HG03280 (cell line): ENCODE data around the gene MYRIP.
"Not testable (repeated sequence)": the region's sequence is repeated elsewhere in the genome, so short reads cannot be mapped to it uniquely, and the experiment has no call there.

Experiments used
- ATAC-seq: cut with Tn5 transposase; IDR thresholded peaks from one replicate; pipeline ENCODE4 v1.9.1; 2021; ENCODE audit warnings: mild to moderate bottlenecking, moderate library complexity; ENCODE audit not compliant: unreplicated experiment

MYRIP gene

GRCh38 chr3:40118091-40118490 lies 308.7 kb downstream of the MYRIP start:
- ATAC-seq: no peak

DNA sequence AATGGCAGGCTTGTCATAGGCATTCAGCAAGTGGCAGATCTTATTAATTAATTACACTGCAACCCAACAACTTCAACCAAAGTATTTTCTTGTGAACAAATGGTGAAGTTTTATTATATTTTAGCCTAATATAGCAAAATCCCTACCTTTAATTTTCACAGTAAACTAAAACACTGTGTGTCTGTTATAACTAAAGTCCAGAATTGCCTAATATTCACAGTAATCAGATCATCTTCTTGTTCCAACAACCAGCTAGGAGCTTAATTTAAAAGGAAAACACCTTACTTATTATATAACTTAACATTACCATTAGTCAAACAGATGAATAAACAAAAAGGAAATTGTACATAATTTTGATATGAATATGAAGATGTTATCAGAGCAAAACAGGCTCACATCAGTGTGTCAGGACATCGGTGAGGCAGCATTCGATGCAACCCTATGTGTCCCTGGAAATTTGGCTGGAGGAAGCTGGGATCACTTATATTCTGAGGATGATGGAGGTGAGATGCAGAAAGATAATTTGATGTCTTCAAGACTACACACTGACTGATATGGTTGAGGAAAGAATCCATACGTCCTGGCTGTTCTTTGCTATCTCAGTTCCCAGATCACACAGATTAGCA lies 310.8 kb downstream of the MYRIP start:
- no peak for ATAC-seq

DNA sequence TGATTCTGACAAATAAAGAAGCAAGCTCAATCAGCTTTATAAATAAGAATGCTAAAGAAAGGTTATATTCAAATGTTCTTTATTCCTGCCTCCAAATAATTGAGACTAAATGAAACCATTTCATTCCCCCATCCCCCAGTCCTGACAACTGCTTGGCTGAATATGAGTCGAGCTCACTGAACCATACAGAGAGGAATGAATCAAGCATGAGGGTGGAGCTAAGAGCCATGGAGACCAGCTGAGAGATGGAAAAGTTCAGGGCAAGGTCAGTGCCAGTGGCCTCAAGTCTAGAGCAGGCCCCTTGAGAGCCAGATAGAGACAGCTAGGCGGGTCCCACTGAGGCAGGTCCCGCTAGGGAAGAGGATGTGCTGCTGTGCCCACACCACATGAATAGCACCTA lies 311.4 kb downstream of the MYRIP start:
- no peak for ATAC-seq

GRCh38 chr3:40124918-40125317 lies 315.5 kb downstream of the MYRIP start:
- ATAC-seq: no peak

- ATAC-seq: no peak
Observed at GRCh38 chr3:40128166-40128565, 318.8 kb downstream of the MYRIP start.

- no peak for ATAC-seq
Observed at GRCh38 chr3:40129510-40129909, 320.1 kb downstream of the MYRIP start.

DNA sequence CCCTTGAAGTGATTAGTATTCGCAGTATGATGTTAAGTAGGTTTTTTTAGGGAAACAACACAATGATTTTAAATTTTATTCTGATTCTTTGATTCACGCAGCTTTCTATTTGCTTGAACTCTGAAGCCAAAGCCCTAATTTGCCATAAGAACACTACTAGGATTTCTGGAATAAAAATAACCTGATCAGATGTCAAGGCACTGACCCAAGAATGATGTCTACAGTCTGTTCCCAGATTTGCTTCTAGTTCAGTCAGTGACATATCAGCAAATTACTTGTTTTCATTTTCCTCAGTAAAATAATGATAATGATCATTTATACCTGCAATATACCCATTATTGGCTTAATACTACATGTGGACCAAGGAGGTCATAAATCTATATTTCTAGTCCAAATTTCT lies 320.6 kb downstream of the MYRIP start:
- ATAC-seq: no peak

DNA sequence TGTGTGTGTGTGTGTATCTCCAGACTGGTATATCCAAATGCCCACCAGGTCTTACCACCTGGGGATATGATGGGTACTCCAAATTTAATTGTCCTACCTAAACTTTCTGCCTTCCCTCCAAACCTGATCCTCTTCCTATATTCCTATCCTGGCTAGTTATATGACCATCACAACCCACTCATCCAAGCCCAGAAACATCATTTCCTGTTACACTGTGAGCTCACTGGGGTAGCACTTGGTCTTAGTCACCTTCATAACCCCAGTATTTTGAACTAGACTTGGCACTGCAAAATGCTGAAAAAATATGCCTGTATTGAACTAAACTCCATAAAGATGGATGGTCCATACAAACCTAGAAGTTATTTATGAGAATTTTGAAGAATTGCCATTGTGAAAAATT lies 321.3 kb downstream of the MYRIP start:
- no peak for ATAC-seq

- not testable (repeated sequence) for ATAC-seq
Observed at GRCh38 chr3:40133886-40134575, 324.6 kb downstream of the MYRIP start.

GRCh38 chr3:40137591-40138295 lies 328.3 kb downstream of the MYRIP start:
- no peak for ATAC-seq

DNA sequence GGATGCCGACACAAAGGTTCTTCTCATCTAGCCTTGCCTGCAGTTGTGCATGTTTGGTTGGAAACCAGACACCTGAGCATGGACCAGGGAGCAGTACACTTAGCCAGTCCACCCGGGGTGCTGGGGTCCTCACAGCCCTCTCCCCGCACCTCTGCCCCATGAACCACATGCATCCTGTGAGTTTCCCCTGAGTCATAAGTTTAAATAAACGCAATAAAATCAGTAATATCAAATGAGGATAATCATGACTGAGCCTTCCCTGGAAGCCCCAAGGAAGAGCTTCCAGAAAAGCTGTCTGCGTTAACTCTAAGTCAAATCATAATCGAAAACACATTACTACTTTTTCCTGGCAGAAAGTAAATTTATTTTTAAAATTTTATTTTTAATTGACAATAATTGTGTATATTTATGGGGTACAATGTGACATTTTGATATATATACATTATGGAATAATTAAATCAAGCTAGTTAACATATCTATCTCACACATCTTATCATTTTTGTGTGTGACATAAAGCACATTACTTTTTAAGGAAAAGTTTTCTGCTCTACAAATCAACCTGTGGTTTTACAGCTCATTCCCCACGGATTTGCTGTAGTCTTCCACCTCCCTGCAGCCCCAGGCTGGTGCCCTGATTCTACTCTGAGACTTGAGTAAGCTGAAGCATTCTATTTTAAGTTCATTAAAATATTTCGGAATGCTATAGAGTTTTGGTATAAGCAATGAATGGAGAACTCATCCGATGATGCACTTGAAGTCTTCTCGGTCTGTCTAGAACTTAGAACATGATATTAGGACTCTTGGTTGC lies 334.1 kb downstream of the MYRIP start:
- ATAC-seq: no peak

DNA sequence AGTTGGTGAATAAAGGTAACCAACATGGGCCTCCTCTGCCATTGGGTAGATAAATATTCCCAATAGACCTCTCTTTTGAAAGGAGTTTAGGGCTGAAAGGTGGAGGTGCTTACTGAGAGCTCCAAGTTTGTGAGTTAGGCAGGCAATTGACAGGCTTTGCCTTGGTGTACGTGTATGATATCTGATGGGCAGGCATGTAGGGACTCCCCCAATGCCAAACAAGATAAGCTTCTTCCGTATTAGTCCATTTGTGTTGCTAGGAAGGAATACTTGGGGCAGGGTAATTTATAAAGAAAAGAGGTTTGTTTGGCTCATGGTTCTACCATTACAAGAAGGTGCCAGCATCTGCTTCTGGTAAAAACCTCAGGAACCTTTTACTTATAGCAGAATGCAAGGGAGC lies 339.4 kb downstream of the MYRIP start:
- no peak for ATAC-seq

- no peak for ATAC-seq
Observed at GRCh38 chr3:40152482-40153133, 343.2 kb downstream of the MYRIP start.

DNA sequence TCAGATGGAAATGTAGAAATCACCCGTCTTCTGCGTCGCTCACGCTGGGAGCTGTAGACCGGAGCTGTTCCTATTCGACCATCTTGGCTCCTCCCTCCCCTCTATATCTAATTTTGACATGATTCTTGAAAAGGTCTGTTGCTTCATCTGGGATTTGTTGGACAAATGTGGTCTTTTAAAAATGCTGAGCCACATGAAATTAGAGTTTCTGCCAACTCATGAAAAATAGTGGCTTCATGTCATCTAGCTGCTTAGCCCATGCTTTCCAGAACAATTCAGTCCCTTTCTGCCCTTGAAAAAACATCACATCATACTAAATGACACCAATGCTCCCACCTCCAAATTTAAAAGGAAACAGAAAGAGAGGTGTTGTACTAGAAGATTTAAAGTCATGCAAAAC lies 351.5 kb downstream of the MYRIP start:
- no peak for ATAC-seq

DNA sequence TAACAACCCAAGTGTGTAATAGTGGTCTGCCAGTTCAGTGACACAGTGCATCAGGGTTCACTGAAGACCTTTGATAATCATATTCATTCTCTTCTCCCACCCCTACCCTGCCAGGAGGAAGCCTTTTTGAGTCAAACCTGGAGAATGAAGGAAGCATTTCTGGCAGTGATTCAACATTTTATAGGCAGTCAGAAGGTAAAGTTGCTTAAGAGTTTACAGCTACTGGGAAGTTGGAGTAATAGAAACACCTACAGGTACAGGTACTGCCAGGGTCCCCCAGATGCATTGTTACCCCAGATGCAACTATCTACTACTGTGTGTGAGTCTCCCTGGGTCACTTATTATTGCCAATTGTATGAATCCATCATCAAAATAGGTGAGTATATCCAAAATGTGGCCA lies 353.2 kb downstream of the MYRIP start:
- ATAC-seq: no peak

- ATAC-seq: no peak
Observed at GRCh38 chr3:40166997-40167396, 357.6 kb downstream of the MYRIP start.

GRCh38 chr3:40167958-40168357 lies 358.5 kb downstream of the MYRIP start:
- ATAC-seq: no peak

GRCh38 chr3:40169983-40170382 lies 360.6 kb downstream of the MYRIP start:
- ATAC-seq: peak; percentile 33

DNA sequence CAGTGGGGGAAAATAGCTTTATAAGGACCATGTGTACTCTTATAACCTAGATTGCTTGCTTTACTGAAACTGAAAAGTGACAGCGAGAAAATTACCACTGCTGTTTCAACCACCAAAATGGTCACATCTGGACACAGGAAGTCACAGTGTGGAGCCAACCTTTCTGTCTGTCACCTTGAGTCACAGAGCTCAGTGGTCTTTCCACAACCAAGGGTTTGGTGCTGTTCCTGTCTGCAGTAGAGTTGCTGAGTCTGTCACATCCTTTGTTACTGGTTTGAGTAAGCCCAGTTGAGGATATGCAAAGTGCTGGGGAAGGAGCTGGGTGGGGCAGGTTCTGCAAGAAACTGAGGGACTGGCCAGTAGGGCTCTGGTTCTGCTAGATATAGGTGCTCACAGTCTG lies 361.0 kb downstream of the MYRIP start:
- peak; percentile 92 for ATAC-seq

DNA sequence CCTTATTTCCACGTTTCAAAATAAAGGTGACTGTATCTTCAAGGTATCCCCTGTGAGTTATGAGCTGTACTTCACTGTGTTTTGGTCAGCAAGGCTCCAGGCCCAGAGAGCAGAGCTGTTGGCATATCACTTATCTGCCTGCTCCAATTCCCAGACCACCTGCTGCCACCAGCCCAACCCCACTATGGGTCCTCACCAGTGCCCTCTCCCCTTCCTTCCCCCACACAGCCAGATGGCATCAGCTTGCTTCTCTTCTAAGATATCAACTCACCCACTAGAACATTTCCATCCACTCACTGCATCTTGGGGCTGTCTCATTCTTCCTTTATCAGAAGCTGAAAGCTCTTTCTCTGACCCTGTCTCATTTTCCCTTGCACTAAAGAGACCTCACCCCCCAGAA lies 363.2 kb downstream of the MYRIP start:
- no peak for ATAC-seq

DNA sequence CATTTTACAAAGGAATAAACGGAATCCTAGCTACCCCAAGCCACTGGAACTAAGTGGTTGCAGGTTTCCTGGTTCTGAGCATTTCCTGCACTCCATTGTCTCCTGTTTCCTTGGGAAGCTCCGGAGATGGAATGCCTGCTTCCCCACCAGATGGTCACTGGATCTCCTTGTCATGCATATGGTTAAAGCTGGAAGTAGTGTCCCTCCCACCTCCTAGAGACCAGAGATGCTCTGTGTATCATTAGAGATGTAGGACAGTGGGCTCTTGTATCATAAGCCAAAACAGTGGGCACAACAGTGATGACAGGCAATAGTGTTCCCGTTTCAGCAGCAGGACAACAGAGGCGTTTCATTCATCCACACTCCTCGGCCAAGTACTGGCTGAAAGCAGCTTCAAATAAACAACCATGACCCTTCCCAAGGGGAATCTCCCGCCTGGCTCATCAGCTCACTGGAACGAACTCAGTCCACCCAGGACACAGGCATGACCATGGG lies 363.9 kb downstream of the MYRIP start:
- no peak for ATAC-seq
